ENCODE results near the gene FAM171A2.
"Not testable (repeated sequence)": the region's sequence is repeated elsewhere in the genome, so short reads cannot be mapped to it uniquely, and the experiment has no call there.

GRCh38 chr17:44340553-44340952 is 23.1 kb downstream of the FAM171A2 start:
- not testable (repeated sequence) for TF ChIP-seq EZH2phosphoT487 (IDR thresholded peaks at IDR 0.05; ENCODE audit: low read length); EZH2 (optimal IDR thresholded peaks at IDR 0.05; ENCODE audit: low read depth, low read length)
